ENCODE data around the gene LDAH. TPM values are rescaled to one million over a fixed set of nuclear protein-coding genes. Genes with fewer than 3 reads are reported as not detected.

LDAH gene
- total RNA-seq, 1 donor from 2014 or later, result 35.9 TPM

DNA sequence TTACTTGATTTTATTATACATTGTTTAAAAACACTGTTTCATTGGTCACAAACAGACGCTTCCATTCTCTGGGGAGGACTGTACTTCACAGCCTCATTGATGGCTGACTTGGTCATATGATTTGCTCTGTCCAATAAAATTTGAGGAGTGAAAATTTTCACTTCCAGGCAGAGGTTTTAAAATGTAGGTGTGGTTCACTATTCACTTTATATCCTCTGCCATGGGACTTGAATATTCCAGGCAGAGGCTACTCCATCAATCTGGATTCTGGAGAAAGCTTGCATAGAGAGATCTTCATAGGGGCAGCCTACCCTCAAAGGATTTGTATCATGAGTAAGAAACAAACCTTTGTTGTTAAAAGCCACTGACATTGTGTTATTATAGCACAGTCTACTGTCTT lies 56.7 kb downstream of the LDAH start:
- H3K9me3 Mint-ChIP-seq, result peaks cover 4% of the 10 kb centered on the region
- H3K36me3 Mint-ChIP-seq (ENCODE audit: low read depth), result peaks cover 38% of the 10 kb centered on the region
- no peaks in the 10 kb centered on the region for H3K27me3 Mint-ChIP-seq (ENCODE audit: low read depth)
- intact Hi-C loops (cut with micrococcal nuclease), result no loop called here
- H3K4me3 Mint-ChIP-seq (ENCODE audit: low read depth), result no peak overlapping the region
- peaks cover 11% of the 10 kb centered on the region for H3K4me1 Mint-ChIP-seq (ENCODE audit: low read depth)
- no peak for DNase-seq (ENCODE audit: low spot score)
- H3K27ac Mint-ChIP-seq, result no peak overlapping the region

- DNase-seq (ENCODE audit: low spot score), result no peak
- peaks cover 16% of the 10 kb centered on the region for H3K9me3 Mint-ChIP-seq
- H3K4me3 Mint-ChIP-seq (ENCODE audit: low read depth), result no peak overlapping the region
- no peak overlapping the region for H3K27ac Mint-ChIP-seq
- no peaks in the 10 kb centered on the region for H3K27me3 Mint-ChIP-seq (ENCODE audit: low read depth)
- H3K36me3 Mint-ChIP-seq (ENCODE audit: low read depth), result peaks cover 35% of the 10 kb centered on the region
- intact Hi-C loops (cut with micrococcal nuclease), result no loop called here
- H3K4me1 Mint-ChIP-seq (ENCODE audit: low read depth), result peaks cover 15% of the 10 kb centered on the region
Measured at GRCh38 chr2:20762945-20763683, 59.8 kb downstream of the LDAH start.

DNA sequence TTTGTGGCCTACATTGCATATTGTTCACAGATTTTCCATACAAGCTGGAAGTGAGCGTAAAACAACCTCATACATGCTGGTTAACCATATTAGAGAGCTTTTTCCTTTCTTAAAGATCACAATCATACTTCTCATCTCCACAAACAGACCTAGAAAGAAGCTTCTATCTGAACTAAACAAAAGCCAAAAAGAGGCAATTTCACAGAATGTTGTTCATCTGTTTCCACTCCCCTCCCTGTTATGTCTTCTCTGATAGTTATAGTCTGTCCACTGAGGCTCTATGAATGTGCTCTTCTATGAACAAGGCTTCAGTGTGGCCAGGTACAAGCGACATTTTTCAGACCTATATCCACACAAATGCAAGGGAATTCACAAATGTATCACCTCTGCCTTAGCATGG lies 63.4 kb downstream of the LDAH start:
- Mint-ChIP-seq H3K4me3 (ENCODE audit: low read depth) (no peak overlapping the region), H3K27ac (peak overlapping the region; percentile 13), H3K27me3 (ENCODE audit: low read depth) (no peaks in the 10 kb centered on the region), H3K36me3 (ENCODE audit: low read depth) (peaks cover 21% of the 10 kb centered on the region), H3K9me3 (peaks cover 16% of the 10 kb centered on the region), H3K4me1 (ENCODE audit: low read depth) (peaks cover 13% of the 10 kb centered on the region)
- DNase-seq (ENCODE audit: low spot score), result no peak
- intact Hi-C loops (cut with micrococcal nuclease), result no loop called here

- H3K36me3 Mint-ChIP-seq (ENCODE audit: low read depth), result peaks cover 21% of the 10 kb centered on the region
- no peak overlapping the region for H3K4me3 Mint-ChIP-seq (ENCODE audit: low read depth)
- H3K9me3 Mint-ChIP-seq, result peaks cover 16% of the 10 kb centered on the region
- intact Hi-C loops (cut with micrococcal nuclease), result no loop called here
- peaks cover 13% of the 10 kb centered on the region for H3K4me1 Mint-ChIP-seq (ENCODE audit: low read depth)
- H3K27me3 Mint-ChIP-seq (ENCODE audit: low read depth), result no peaks in the 10 kb centered on the region
- peak overlapping the region; percentile 10 for H3K27ac Mint-ChIP-seq
- DNase-seq (ENCODE audit: low spot score), result no peak
Measured at GRCh38 chr2:20758997-20759396, 63.9 kb downstream of the LDAH start.

DNA sequence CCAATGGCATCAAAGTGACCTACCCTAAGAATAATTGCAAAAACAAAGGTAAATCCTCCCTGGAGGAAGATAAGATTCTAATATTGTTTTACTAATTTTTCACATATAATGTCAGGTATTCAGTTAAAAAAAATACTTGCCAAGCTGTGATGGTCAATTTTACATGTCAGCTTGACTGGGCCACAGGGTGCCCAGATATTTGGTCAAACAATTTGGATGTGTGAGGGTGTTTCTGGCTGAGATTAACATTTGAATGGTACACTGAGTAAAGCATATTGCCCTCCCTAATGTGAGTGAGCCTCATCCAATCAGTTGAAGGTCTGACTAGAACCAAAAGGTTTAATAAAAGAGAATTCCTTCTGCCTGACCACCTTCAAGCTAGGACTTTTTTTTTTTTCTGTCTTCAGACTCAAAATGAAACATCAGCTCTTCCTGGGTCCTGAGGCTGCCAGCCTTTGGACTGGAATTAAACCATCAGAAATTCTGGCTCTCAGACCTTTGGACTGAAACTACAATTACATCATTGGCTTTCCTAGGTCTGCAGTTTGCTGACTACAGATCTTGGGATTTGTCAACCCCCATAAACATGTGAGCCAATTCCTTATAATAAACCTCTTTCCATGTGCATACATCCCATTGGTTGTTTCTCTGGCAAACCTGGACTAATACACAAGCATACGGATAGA lies 65.4 kb downstream of the LDAH start:
- H3K27ac Mint-ChIP-seq, result no peak overlapping the region
- peaks cover 24% of the 10 kb centered on the region for H3K36me3 Mint-ChIP-seq (ENCODE audit: low read depth)
- no peak for DNase-seq (ENCODE audit: low spot score)
- H3K4me3 Mint-ChIP-seq (ENCODE audit: low read depth), result no peak overlapping the region
- H3K27me3 Mint-ChIP-seq (ENCODE audit: low read depth), result no peaks in the 10 kb centered on the region
- peaks cover 13% of the 10 kb centered on the region for H3K4me1 Mint-ChIP-seq (ENCODE audit: low read depth)
- intact Hi-C loops (cut with micrococcal nuclease), result no loop called here
- peaks cover 16% of the 10 kb centered on the region for H3K9me3 Mint-ChIP-seq

- Mint-ChIP-seq H3K36me3 (ENCODE audit: low read depth) (peaks cover 29% of the 10 kb centered on the region), H3K27me3 (ENCODE audit: low read depth) (no peaks in the 10 kb centered on the region), H3K27ac (no peak overlapping the region), H3K4me1 (ENCODE audit: low read depth) (peaks cover 13% of the 10 kb centered on the region), H3K4me3 (ENCODE audit: low read depth) (no peak overlapping the region), H3K9me3 (peaks cover 10% of the 10 kb centered on the region)
- intact Hi-C loops (cut with micrococcal nuclease), result no loop called here
- no peak for DNase-seq (ENCODE audit: low spot score)
Measured at GRCh38 chr2:20755132-20755800, 67.6 kb downstream of the LDAH start.

GRCh38 chr2:20752293-20752692 lies 70.6 kb downstream of the LDAH start:
- intact Hi-C loops (cut with micrococcal nuclease), result no loop called here

DNA sequence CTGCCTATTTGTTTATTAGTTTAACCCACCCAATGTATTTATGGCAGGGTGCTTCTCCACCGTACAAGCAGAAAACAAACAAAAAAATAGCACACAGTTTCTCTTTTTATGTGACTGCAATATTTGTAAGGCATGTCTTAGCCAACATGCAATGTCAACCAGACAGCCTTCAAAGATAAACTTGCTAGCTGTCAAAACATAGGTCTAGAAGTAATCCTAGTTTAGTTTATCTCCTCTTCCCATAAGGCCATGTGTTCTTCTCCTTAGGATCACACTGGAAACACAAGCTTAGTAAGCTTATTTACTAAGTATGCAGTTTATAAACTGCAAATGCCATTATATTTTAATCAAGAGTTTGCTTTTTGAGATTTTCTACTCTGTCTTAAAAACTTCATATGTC lies 75.6 kb downstream of the LDAH start:
- H3K4me3 Mint-ChIP-seq (ENCODE audit: low read depth), result no peak overlapping the region
- no peaks in the 10 kb centered on the region for H3K27me3 Mint-ChIP-seq (ENCODE audit: low read depth)
- peaks cover 5% of the 10 kb centered on the region for H3K9me3 Mint-ChIP-seq
- no peaks in the 10 kb centered on the region for H3K4me1 Mint-ChIP-seq (ENCODE audit: low read depth)
- H3K36me3 Mint-ChIP-seq (ENCODE audit: low read depth), result peaks cover 25% of the 10 kb centered on the region
- no peak for DNase-seq (ENCODE audit: low spot score)
- intact Hi-C loops (cut with micrococcal nuclease), result no loop called here
- H3K27ac Mint-ChIP-seq, result no peak overlapping the region

More at GRCh38 chr2:20752293-20752692, 70.6 kb downstream of the LDAH start:
- peaks cover 5% of the 10 kb centered on the region for H3K9me3 Mint-ChIP-seq
- H3K27ac Mint-ChIP-seq, result no peak overlapping the region
- no peaks in the 10 kb centered on the region for H3K27me3 Mint-ChIP-seq (ENCODE audit: low read depth)
- no peak overlapping the region for H3K4me3 Mint-ChIP-seq (ENCODE audit: low read depth)
- H3K36me3 Mint-ChIP-seq (ENCODE audit: low read depth), result peaks cover 25% of the 10 kb centered on the region
- DNase-seq (ENCODE audit: low spot score), result no peak
- no peaks in the 10 kb centered on the region for H3K4me1 Mint-ChIP-seq (ENCODE audit: low read depth)

DNA sequence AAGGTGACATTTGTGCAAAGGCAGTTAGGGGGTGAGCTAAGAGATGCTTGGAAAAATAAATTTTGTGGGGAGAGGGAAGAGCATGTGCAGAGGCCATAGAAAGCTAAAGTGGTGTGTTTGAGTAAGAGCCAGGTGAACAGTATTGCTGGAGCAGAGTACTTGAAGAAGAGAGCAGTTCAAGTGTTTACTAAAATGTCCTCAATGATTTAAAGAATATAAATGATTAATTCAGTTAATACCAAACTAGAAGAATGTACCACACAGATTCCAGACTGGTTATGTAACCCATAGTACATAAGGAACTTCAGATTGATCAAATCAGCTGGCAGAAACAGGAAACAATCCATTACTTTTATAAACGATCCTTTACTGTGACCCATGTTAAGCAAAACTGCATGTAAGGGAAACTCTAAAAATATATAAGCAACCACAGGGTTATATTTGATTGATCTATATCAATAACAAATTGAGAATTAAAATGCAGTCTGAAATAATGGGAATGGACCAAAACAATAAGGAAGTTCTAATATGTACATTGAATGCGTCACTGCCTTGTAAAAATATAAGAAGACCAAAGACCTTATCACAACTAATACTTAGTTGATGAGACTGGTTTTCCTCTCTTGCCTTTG lies 76.9 kb downstream of the LDAH start:
- DNase-seq (ENCODE audit: low spot score), result no peak
- peaks cover 27% of the 10 kb centered on the region for H3K36me3 Mint-ChIP-seq (ENCODE audit: low read depth)
- no peak overlapping the region for H3K4me3 Mint-ChIP-seq (ENCODE audit: low read depth)
- H3K4me1 Mint-ChIP-seq (ENCODE audit: low read depth), result no peaks in the 10 kb centered on the region
- no peak overlapping the region for H3K27ac Mint-ChIP-seq
- H3K27me3 Mint-ChIP-seq (ENCODE audit: low read depth), result no peaks in the 10 kb centered on the region
- no peaks in the 10 kb centered on the region for H3K9me3 Mint-ChIP-seq
- intact Hi-C loops (cut with micrococcal nuclease), result no loop called here

DNA sequence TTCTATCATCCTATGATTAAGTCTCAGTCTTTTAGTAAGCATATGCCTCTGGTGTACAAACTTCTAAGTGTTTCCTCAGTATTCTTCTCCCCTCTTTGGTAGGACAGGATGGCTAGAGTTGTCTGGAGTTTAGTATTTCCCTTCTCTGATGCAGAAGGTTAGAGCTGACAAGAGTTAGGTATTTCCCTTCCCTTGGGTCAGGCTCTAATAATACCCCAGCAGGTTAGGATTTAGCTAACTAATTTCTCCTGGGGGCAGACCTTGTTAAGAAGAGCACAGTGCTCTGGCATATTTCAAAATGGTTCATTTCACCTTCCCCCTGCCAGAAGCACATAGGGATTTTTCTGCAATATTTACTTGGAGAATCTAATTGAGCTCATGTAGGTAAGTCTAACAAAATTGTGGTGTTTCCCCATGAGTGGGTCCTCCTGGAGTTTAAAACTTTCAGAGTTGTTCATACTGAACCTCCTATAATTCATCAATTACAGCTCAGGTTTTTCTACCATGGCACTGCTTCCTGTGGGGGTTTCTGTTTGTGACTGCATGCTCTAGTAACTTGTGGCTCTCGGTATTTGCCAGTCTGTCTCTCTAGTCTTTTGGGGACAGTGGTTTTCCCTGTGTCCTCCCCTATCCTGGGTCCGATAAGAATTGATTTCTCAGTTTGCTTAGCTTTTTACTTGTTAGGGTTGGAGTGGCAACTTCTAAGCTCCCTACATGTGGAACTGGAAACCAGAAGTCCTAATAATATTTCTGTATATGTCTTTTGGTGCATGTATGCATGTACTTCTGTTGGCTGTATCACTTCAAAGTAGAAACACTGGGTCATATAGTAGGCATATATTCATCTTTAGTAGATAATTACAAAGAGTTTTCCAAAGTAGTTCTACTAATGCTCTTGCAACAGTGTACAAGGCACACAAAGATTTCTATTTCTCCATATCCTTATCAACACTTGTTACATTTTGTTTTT lies 78.2 kb downstream of the LDAH start:
- Mint-ChIP-seq H3K4me3 (ENCODE audit: low read depth) (no peak overlapping the region), H3K27ac (no peak overlapping the region), H3K36me3 (ENCODE audit: low read depth) (peaks cover 19% of the 10 kb centered on the region), H3K4me1 (ENCODE audit: low read depth) (no peaks in the 10 kb centered on the region), H3K9me3 (no peaks in the 10 kb centered on the region), H3K27me3 (ENCODE audit: low read depth) (no peaks in the 10 kb centered on the region)
- no peak for DNase-seq (ENCODE audit: low spot score)
- intact Hi-C loops (cut with micrococcal nuclease), result no loop called here

DNA sequence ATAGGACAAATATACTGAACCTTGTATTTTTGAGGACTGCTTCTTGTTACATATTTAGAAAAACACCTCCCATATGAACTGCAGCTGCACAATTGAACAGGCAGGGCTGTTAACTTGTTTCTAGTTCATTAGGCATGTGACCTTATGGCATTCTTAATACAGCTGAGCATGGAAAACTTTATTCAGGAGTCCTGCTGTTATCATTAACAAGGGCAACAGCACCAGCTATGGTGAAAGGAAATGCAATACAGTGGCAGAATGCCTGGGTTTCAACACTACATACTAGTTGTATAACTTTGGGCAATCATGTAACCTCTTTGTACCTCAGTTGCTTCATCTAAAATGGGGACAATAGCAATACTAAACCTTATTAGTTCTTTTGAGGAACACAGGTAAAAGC lies 84.1 kb downstream of the LDAH start:
- Mint-ChIP-seq H3K27ac (no peak overlapping the region), H3K27me3 (ENCODE audit: low read depth) (no peaks in the 10 kb centered on the region), H3K4me1 (ENCODE audit: low read depth) (peaks cover 17% of the 10 kb centered on the region), H3K9me3 (no peaks in the 10 kb centered on the region), H3K4me3 (ENCODE audit: low read depth) (no peak overlapping the region), H3K36me3 (ENCODE audit: low read depth) (peaks cover 51% of the 10 kb centered on the region)
- intact Hi-C loops (cut with micrococcal nuclease), result no loop called here
- DNase-seq (ENCODE audit: low spot score), result no peak

GRCh38 chr2:20737505-20737904 lies 85.4 kb downstream of the LDAH start:
- H3K4me1 Mint-ChIP-seq (ENCODE audit: low read depth), result peaks cover 17% of the 10 kb centered on the region
- H3K27me3 Mint-ChIP-seq (ENCODE audit: low read depth), result no peaks in the 10 kb centered on the region
- H3K4me3 Mint-ChIP-seq (ENCODE audit: low read depth), result no peak overlapping the region
- DNase-seq (ENCODE audit: low spot score), result no peak
- intact Hi-C loops (cut with micrococcal nuclease), result no loop called here
- H3K27ac Mint-ChIP-seq, result no peak overlapping the region
- no peaks in the 10 kb centered on the region for H3K9me3 Mint-ChIP-seq
- peaks cover 47% of the 10 kb centered on the region for H3K36me3 Mint-ChIP-seq (ENCODE audit: low read depth)

All from activated T-helper 2 cell treated with anti-CD3 and anti-CD28 coated beads, Interferon-gamma antibody, Interleukin-2, Interleukin-4, amounts not matched to agents 10 μg/mL and 5 μg/mL and 100 μg/mL, durations not matched to agents 14 hours and 24 hours and 36 hours (primary cell).